ENCODE data around the gene FEZF1.
A peak's percentile ranks its signal among the peaks of the same experiment; 100 is the strongest.

FEZF1 gene

GRCh38 chr7:122314284-122314683, 9.7 kb upstream of the FEZF1 start:
- DNase-seq = no peak
- ChIA-PET CTCF (no interaction called here), POLR2A (no interaction called here)
- Histone ChIP-seq H3K27ac (ENCODE audit: insufficient read depth in 1 of 2, low read depth in 1 of 2, low read length in 2 of 2, poor library complexity in 1 of 2, severe bottlenecking in 2 of 2) (no peak overlapping the region), H3K9me3 (ENCODE audit: control extremely low read depth in 1 of 5, control insufficient read depth in 4 of 5, insufficient read depth in 2 of 5, low read depth in 1 of 5, low read length in 4 of 5) (peaks cover 0 to 4% (median 2%) of the 10 kb centered on the region in 5 experiments), H3K4me1 (ENCODE audit: control extremely low read depth in 1 of 4, control insufficient read depth in 4 of 4, insufficient read depth in 4 of 4, low read length in 3 of 4) (peaks cover 0 to 16% (median 5%) of the 10 kb centered on the region in 4 experiments), H3K27me3 (replicated peaks in 2 of 5; ENCODE audit: control insufficient read depth in 4 of 5, insufficient read depth in 5 of 5, low read length in 4 of 5) (peaks cover 49 to 99% (median 71%) of the 10 kb centered on the region in 5 experiments), H3K4me3 (ENCODE audit: control insufficient read depth in 1 of 7, extremely low read depth in 1 of 7, insufficient read depth in 4 of 7, low read depth in 2 of 7, low read length in 6 of 7) (no peak overlapping the region), H3K36me3 (ENCODE audit: control insufficient read depth in 4 of 4, insufficient read depth in 4 of 4, low read length in 3 of 4) (no peaks in the 10 kb centered on the region)
- 43% methylated on average over 2 of the region's 4 CpGs for WGBS (ENCODE audit: insufficient coverage)

DNA sequence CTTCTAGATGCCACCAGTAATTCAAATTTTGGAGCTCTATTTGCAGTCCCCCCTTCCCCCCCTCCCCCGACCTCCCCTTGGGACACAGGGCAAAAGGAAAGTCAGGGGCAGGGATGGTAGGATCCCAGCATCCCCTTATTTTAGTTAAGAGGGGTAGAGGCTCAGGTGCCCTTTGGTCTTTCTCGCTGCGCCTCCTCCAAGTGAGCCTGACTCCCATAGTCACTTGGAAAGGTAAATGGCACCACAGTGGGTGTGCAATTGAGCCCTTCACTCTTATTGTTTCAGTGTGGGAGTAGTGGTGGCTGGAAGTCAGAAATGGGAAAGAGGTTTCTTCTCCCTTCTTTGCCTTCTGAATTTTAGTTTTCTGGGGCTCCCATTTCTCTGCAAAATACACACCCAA, 8.2 kb upstream of the FEZF1 start:
- H3K27ac ChIP-seq (ENCODE audit: insufficient read depth in 1 of 2, low read depth in 1 of 2, low read length in 2 of 2, poor library complexity in 1 of 2, severe bottlenecking in 2 of 2) = no peak overlapping the region
- POLR2A ChIA-PET = no interaction called here
- H3K9me3 ChIP-seq (ENCODE audit: control extremely low read depth in 1 of 5, control insufficient read depth in 4 of 5, insufficient read depth in 2 of 5, low read depth in 1 of 5, low read length in 4 of 5) = peaks cover 0 to 4% (median 2%) of the 10 kb centered on the region in 5 experiments
- CTCF ChIA-PET = no interaction called here
- H3K4me1 ChIP-seq (ENCODE audit: control extremely low read depth in 1 of 4, control insufficient read depth in 4 of 4, insufficient read depth in 4 of 4, low read length in 3 of 4) = peaks cover 0 to 16% (median 5%) of the 10 kb centered on the region in 4 experiments
- no peaks in the 10 kb centered on the region for H3K36me3 ChIP-seq (ENCODE audit: control insufficient read depth in 4 of 4, insufficient read depth in 4 of 4, low read length in 3 of 4)
- no CpG with 5 or more reads among the region's 3 CpGs for WGBS (ENCODE audit: insufficient coverage)
- no peak overlapping the region for H3K4me3 ChIP-seq (ENCODE audit: control insufficient read depth in 1 of 7, extremely low read depth in 1 of 7, insufficient read depth in 4 of 7, low read depth in 2 of 7, low read length in 6 of 7)
- H3K27me3 ChIP-seq (replicated peaks in 2 of 5; ENCODE audit: control insufficient read depth in 4 of 5, insufficient read depth in 5 of 5, low read length in 4 of 5) = peaks cover 48 to 100% (median 72%) of the 10 kb centered on the region in 5 experiments
- no peak for DNase-seq

DNA sequence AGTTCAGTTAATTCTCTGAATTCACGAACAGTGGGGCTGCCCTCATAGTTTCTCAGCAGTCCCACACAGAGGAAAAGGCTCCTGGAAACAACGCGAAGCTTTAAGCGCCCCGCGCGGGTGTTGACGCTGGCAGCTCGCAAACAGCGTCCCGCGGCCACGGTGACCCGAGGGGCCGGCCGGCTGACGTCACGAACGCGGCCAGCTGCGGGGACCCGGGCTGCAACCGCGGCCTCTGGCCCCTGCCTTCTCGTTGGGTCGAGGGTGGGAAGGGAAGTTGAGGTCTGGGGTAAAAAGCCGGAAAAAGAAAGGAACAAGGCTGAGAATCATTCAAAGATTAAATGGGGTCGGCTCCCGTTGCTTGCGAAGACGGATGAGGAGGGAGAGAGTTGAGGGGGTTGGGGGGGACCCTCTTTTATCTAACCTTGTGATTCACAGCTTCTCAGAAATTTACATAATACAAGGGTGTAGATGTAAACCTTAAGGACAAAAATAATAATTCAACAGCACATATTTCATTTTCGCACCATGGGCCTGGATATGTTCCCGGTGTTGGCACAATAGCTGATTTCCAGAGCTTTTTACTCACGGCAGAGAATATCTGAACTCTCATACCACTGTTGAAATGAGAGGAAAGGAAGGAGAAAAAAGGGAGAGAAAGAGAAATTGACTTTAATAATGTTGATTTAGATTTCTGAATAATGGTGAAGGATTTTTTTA, 7.3 kb upstream of the FEZF1 start:
- ChIA-PET CTCF (no interaction called here), POLR2A (interaction anchor here (0.6 kb wide), 1 partner anchor 14 kb away, joined by 9 read pairs; no protein-coding TSS in a partner anchor)
- Histone ChIP-seq H3K4me3 (ENCODE audit: control insufficient read depth in 1 of 7, extremely low read depth in 1 of 7, insufficient read depth in 4 of 7, low read depth in 2 of 7, low read length in 6 of 7) (no peak overlapping the region), H3K27me3 (replicated peaks in 2 of 5; ENCODE audit: control insufficient read depth in 4 of 5, insufficient read depth in 5 of 5, low read length in 4 of 5) (peaks cover 47 to 100% (median 71%) of the 10 kb centered on the region in 5 experiments), H3K4me1 (ENCODE audit: control extremely low read depth in 1 of 4, control insufficient read depth in 4 of 4, insufficient read depth in 4 of 4, low read length in 3 of 4) (peaks cover 0 to 16% (median 5%) of the 10 kb centered on the region in 4 experiments), H3K27ac (ENCODE audit: insufficient read depth in 1 of 2, low read depth in 1 of 2, low read length in 2 of 2, poor library complexity in 1 of 2, severe bottlenecking in 2 of 2) (no peak overlapping the region), H3K9me3 (ENCODE audit: control extremely low read depth in 1 of 5, control insufficient read depth in 4 of 5, insufficient read depth in 2 of 5, low read depth in 1 of 5, low read length in 4 of 5) (peaks cover 0 to 4% (median 2%) of the 10 kb centered on the region in 5 experiments), H3K36me3 (ENCODE audit: control insufficient read depth in 4 of 4, insufficient read depth in 4 of 4, low read length in 3 of 4) (no peaks in the 10 kb centered on the region)
- DNase-seq = peak in 1 of 3 donors; percentile 12
- 1% methylated on average over 20 of the region's 34 CpGs for WGBS (ENCODE audit: insufficient coverage)

DNA sequence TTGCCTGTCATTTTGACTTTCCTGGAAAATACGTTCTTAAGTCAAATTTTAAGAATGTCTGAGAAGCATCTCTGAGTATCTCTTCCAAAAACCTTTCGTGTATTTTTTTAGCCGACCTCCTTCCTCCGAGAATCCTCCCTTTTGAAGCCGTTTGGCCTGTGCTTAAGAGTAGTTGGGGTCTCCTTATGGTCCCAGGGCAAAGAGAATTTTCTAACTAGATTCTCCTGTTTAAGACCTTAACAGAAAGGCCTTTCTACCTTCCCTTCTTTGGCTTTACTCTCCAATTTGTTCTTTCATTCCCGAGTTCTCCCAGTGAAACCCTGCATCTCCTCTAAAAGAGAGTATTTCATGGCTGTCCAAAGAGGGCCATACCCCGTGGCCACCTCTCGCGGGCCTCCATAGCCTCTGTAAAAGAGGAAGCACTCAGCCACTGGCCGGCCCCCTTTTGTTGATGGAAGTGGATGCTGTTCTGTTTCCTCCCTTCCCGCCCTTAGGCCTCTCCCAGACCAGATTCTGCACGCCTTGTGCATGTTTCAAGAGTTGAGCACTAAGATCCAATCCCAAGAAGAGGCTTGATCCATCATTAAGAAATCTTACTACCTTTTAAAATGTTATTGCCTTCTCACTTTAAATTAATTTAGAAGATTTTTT, 6.6 kb upstream of the FEZF1 start:
- Histone ChIP-seq H3K9me3 (ENCODE audit: control extremely low read depth in 1 of 5, control insufficient read depth in 4 of 5, insufficient read depth in 2 of 5, low read depth in 1 of 5, low read length in 4 of 5) (peaks cover 0 to 4% (median 2%) of the 10 kb centered on the region in 5 experiments), H3K27ac (ENCODE audit: insufficient read depth in 1 of 2, low read depth in 1 of 2, low read length in 2 of 2, poor library complexity in 1 of 2, severe bottlenecking in 2 of 2) (no peak overlapping the region), H3K36me3 (ENCODE audit: control insufficient read depth in 4 of 4, insufficient read depth in 4 of 4, low read length in 3 of 4) (no peaks in the 10 kb centered on the region), H3K4me3 (ENCODE audit: control insufficient read depth in 1 of 7, extremely low read depth in 1 of 7, insufficient read depth in 4 of 7, low read depth in 2 of 7, low read length in 6 of 7) (peak overlapping the region in 2 of 7 experiments; percentile 39 to 60), H3K4me1 (ENCODE audit: control extremely low read depth in 1 of 4, control insufficient read depth in 4 of 4, insufficient read depth in 4 of 4, low read length in 3 of 4) (peaks cover 0 to 13% (median 6%) of the 10 kb centered on the region in 4 experiments), H3K27me3 (replicated peaks in 2 of 5; ENCODE audit: control insufficient read depth in 4 of 5, insufficient read depth in 5 of 5, low read length in 4 of 5) (peaks cover 47 to 100% (median 76%) of the 10 kb centered on the region in 5 experiments)
- ChIA-PET POLR2A (interaction anchor here (0.6 kb wide), 1 partner anchor 15 kb away, joined by 9 read pairs; no protein-coding TSS in a partner anchor), CTCF (no interaction called here)
- 2% methylated on average over 7 of the region's 12 CpGs for WGBS (ENCODE audit: insufficient coverage)
- peak in 2 of 3 donors; percentile 30 to 45 for DNase-seq

- Histone ChIP-seq H3K27ac (ENCODE audit: insufficient read depth in 1 of 2, low read depth in 1 of 2, low read length in 2 of 2, poor library complexity in 1 of 2, severe bottlenecking in 2 of 2) (no peak overlapping the region), H3K27me3 (replicated peaks in 2 of 5; ENCODE audit: control insufficient read depth in 4 of 5, insufficient read depth in 5 of 5, low read length in 4 of 5) (peaks cover 47 to 100% (median 71%) of the 10 kb centered on the region in 5 experiments), H3K4me1 (ENCODE audit: control extremely low read depth in 1 of 4, control insufficient read depth in 4 of 4, insufficient read depth in 4 of 4, low read length in 3 of 4) (peaks cover 0 to 20% (median 10%) of the 10 kb centered on the region in 4 experiments), H3K36me3 (ENCODE audit: control insufficient read depth in 4 of 4, insufficient read depth in 4 of 4, low read length in 3 of 4) (no peaks in the 10 kb centered on the region), H3K9me3 (ENCODE audit: control extremely low read depth in 1 of 5, control insufficient read depth in 4 of 5, insufficient read depth in 2 of 5, low read depth in 1 of 5, low read length in 4 of 5) (peaks cover 0 to 4% (median 2%) of the 10 kb centered on the region in 5 experiments), H3K4me3 (ENCODE audit: control insufficient read depth in 1 of 7, extremely low read depth in 1 of 7, insufficient read depth in 4 of 7, low read depth in 2 of 7, low read length in 6 of 7) (peak overlapping the region in 6 of 7 experiments; percentile 25 to 60 (median 42))
- ChIA-PET POLR2A (interaction anchor here (0.6 kb wide), 1 partner anchor 10 kb away, joined by 3 read pairs; no protein-coding TSS in a partner anchor), CTCF (interaction anchor here (1.1 kb wide), 1 partner anchor 10 kb away, joined by 3 read pairs; no protein-coding TSS in a partner anchor)
- WGBS (ENCODE audit: insufficient coverage) = 2% methylated on average over 56 of the region's 61 CpGs
- DNase-seq = peak; percentile 25 to 69 (median 68)
Measured at GRCh38 chr7:122310119-122311021, 5.8 kb upstream of the FEZF1 start.

DNA sequence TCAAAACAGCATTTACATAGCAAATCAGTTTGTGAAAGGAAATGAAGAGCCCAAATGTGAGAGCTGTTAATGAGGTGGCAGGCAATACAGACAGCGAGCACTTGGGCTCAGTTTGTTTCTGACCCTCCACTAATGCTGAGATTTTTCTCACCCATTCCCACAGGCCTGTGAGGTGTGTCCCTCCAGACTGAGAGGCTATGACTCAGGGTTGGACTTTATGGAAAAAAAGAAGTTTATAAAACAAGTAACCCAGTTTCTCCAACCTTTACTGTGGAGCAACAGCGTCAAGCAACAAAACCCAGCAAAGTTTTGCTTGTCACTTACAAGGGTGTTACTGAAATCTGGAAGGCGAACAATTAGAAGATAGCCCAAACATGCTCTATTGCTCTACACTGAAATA, 4.9 kb upstream of the FEZF1 start:
- DNase-seq = peak in 1 of 3 donors; percentile 4
- CTCF ChIA-PET = interaction anchor here (1.1 kb wide), 1 partner anchor 9 kb away, joined by 3 read pairs; no protein-coding TSS in a partner anchor
- Histone ChIP-seq H3K4me1 (ENCODE audit: control extremely low read depth in 1 of 4, control insufficient read depth in 4 of 4, insufficient read depth in 4 of 4, low read length in 3 of 4) (peaks cover 0 to 27% (median 10%) of the 10 kb centered on the region in 4 experiments), H3K27me3 (replicated peaks in 2 of 5; ENCODE audit: control insufficient read depth in 4 of 5, insufficient read depth in 5 of 5, low read length in 4 of 5) (peaks cover 46 to 100% (median 64%) of the 10 kb centered on the region in 5 experiments), H3K4me3 (ENCODE audit: control insufficient read depth in 1 of 7, extremely low read depth in 1 of 7, insufficient read depth in 4 of 7, low read depth in 2 of 7, low read length in 6 of 7) (no peak overlapping the region), H3K9me3 (ENCODE audit: control extremely low read depth in 1 of 5, control insufficient read depth in 4 of 5, insufficient read depth in 2 of 5, low read depth in 1 of 5, low read length in 4 of 5) (peaks cover 0 to 4% (median 2%) of the 10 kb centered on the region in 5 experiments), H3K36me3 (ENCODE audit: control insufficient read depth in 4 of 4, insufficient read depth in 4 of 4, low read length in 3 of 4) (no peaks in the 10 kb centered on the region), H3K27ac (ENCODE audit: insufficient read depth in 1 of 2, low read depth in 1 of 2, low read length in 2 of 2, poor library complexity in 1 of 2, severe bottlenecking in 2 of 2) (no peak overlapping the region)
- POLR2A ChIA-PET = no interaction called here
- 23% methylated on average over 3 of the region's 3 CpGs for WGBS (ENCODE audit: insufficient coverage)

Measured in common myeloid progenitor, CD34-positive (primary cell).